DOHH2 (cell line): ENCODE measurements around the gene CNGB1.

ENCODE experiments used
- H3F3A ChIP-seq: fragments of 200-600 bp; sonication (generic), shearing (Covaris generic); 2 replicates; pipeline ENCODE4 v1.6.0; 2016; ENCODE audit warnings: antibody characterized with exemption, mild to moderate bottlenecking; ENCODE audit not compliant: control insufficient read depth, insufficient read depth
- H3K27ac ChIP-seq: fragments of 200-600 bp; sonication (generic); 2 replicates; pipeline ENCODE4 v1.5.1; 2014; ENCODE audit warnings: low read depth, mild to moderate bottlenecking, low read length, moderate library complexity
- H3K27me3 ChIP-seq: fragments of 200-600 bp; sonication (generic); 2 replicates; pipeline ENCODE4 v1.6.1; 2014; ENCODE audit warnings: mild to moderate bottlenecking, low read length, mixed read lengths; ENCODE audit not compliant: control insufficient read depth
- H3K36me3 ChIP-seq: fragments of 200-600 bp; sonication (generic); 2 replicates; pipeline ENCODE4 v1.6.1; 2014; ENCODE audit warnings: mild to moderate bottlenecking, low read length, moderate library complexity, mixed read lengths; ENCODE audit not compliant: control insufficient read depth
- H3K4me1 ChIP-seq: fragments of 200-600 bp; sonication (generic); 2 replicates; pipeline ENCODE4 v1.6.1; 2014; ENCODE audit warnings: mild to moderate bottlenecking, low read length, mixed read lengths; ENCODE audit not compliant: control insufficient read depth
- H3K4me2 ChIP-seq: fragments of 200-600 bp; sonication (generic); 2 replicates; pipeline ENCODE4 v1.6.0; 2014; ENCODE audit warnings: mild to moderate bottlenecking, low read length, moderate library complexity
- H3K4me3 ChIP-seq: fragments of 200-600 bp; sonication (generic); 2 replicates; pipeline ENCODE4 v1.5.1; 2014; ENCODE audit warnings: mild to moderate bottlenecking, low read length, mixed read lengths
- H3K79me2 ChIP-seq: fragments of 200-600 bp; sonication (generic); 2 replicates; pipeline ENCODE4 v1.6.1; 2014; ENCODE audit warnings: mild to moderate bottlenecking, low read length, mixed read lengths; ENCODE audit not compliant: control insufficient read depth
- H3K9me2 ChIP-seq: fragments of 200-600 bp; sonication (generic); replicated peaks from 2 replicates; pipeline ENCODE4 v1.6.1; 2014; ENCODE audit warnings: mild to moderate bottlenecking, low read length, mixed read lengths; ENCODE audit not compliant: control insufficient read depth
- H3K9me3 ChIP-seq: fragments of 200-600 bp; sonication (generic); 2 replicates; pipeline ENCODE4 v1.6.1; 2014; ENCODE audit warnings: antibody characterized with exemption, low read length, mixed read lengths; ENCODE audit not compliant: control insufficient read depth, insufficient read depth
- H4K20me1 ChIP-seq: fragments of 200-600 bp; sonication (generic); 2 replicates; pipeline ENCODE4 v1.6.0; 2014; ENCODE audit warnings: low read depth, mild to moderate bottlenecking, antibody characterized with exemption, low read length, moderate library complexity; ENCODE audit not compliant: control insufficient read depth, insufficient read depth
- EZH2phosphoT487 ChIP-seq: fragments of 200-600 bp; sonication (generic); IDR thresholded peaks from 2 replicates; pipeline ENCODE4 v1.6.1; 2017; ENCODE audit warnings: borderline replicate concordance, mild to moderate bottlenecking, antibody characterized with exemption, low read length, moderate library complexity, mixed read lengths
- TF ChIP-seq, protein P1 (sequence below): fragments of 200-600 bp; sonication (generic); IDR thresholded peaks from one replicate; pipeline ENCODE4 v1.5.1; 2014; ENCODE audit warnings: antibody characterized with exemption, mild to moderate bottlenecking, low read depth, low read length; ENCODE audit not compliant: poor library complexity, severe bottlenecking

Gene CNGB1

GRCh38 chr16:57904101-57904500 is 66.8 kb downstream of the CNGB1 start:
- H3F3A ChIP-seq, result no peaks in the 10 kb centered on the region
- no peak overlapping the region for H3K4me3 ChIP-seq
- H3K27ac ChIP-seq, result no peak overlapping the region
- H3K27me3 ChIP-seq, result peaks cover 8% of the 10 kb centered on the region
- no peak for TF ChIP-seq EZH2phosphoT487
- TF ChIP-seq, protein P1, sequence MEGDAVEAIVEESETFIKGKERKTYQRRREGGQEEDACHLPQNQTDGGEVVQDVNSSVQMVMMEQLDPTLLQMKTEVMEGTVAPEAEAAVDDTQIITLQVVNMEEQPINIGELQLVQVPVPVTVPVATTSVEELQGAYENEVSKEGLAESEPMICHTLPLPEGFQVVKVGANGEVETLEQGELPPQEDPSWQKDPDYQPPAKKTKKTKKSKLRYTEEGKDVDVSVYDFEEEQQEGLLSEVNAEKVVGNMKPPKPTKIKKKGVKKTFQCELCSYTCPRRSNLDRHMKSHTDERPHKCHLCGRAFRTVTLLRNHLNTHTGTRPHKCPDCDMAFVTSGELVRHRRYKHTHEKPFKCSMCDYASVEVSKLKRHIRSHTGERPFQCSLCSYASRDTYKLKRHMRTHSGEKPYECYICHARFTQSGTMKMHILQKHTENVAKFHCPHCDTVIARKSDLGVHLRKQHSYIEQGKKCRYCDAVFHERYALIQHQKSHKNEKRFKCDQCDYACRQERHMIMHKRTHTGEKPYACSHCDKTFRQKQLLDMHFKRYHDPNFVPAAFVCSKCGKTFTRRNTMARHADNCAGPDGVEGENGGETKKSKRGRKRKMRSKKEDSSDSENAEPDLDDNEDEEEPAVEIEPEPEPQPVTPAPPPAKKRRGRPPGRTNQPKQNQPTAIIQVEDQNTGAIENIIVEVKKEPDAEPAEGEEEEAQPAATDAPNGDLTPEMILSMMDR, result no peak
- no peaks in the 10 kb centered on the region for H3K9me2 ChIP-seq
- no peaks in the 10 kb centered on the region for H3K9me3 ChIP-seq
- H4K20me1 ChIP-seq, result no peaks in the 10 kb centered on the region
- H3K4me1 ChIP-seq, result no peaks in the 10 kb centered on the region
- H3K4me2 ChIP-seq, result no peak overlapping the region
- H3K79me2 ChIP-seq, result no peaks in the 10 kb centered on the region
- no peaks in the 10 kb centered on the region for H3K36me3 ChIP-seq

DNA sequence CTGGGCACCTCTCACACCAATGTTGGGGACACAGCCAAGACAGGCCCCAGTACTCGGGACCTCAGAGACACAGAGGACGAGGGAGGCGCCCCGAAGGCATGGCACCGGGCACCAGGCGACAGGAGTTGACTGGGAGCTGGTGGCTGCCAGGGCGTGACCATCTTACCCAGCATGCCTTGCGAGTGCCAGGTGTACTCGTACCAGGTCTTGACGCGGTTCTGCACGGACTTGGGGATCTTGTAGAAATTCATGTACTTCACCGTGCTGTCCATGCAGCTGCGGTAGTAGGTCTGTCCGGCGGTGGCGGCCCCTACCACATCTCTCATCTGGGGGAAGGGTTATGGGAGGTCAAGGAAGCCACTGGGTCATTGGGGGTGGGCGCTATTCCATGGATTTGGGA is 67.3 kb downstream of the CNGB1 start:
- Histone ChIP-seq H3K4me3 (no peak overlapping the region), H3K79me2 (no peaks in the 10 kb centered on the region), H4K20me1 (no peaks in the 10 kb centered on the region), H3K27me3 (peaks cover 8% of the 10 kb centered on the region), H3K27ac (no peak overlapping the region), H3K4me1 (no peaks in the 10 kb centered on the region), H3K9me2 (no peaks in the 10 kb centered on the region), H3K9me3 (no peaks in the 10 kb centered on the region), H3K36me3 (no peaks in the 10 kb centered on the region), H3F3A (no peaks in the 10 kb centered on the region), H3K4me2 (no peak overlapping the region)
- no peak for TF ChIP-seq EZH2phosphoT487
- TF ChIP-seq, protein P1, result no peak

GRCh38 chr16:57901480-57902069 is 69.4 kb downstream of the CNGB1 start:
- Histone ChIP-seq H4K20me1 (no peaks in the 10 kb centered on the region), H3K4me3 (no peak overlapping the region), H3K9me3 (no peaks in the 10 kb centered on the region), H3K27me3 (peaks cover 8% of the 10 kb centered on the region), H3F3A (no peaks in the 10 kb centered on the region), H3K36me3 (no peaks in the 10 kb centered on the region), H3K79me2 (no peaks in the 10 kb centered on the region), H3K4me1 (no peaks in the 10 kb centered on the region), H3K9me2 (no peaks in the 10 kb centered on the region), H3K4me2 (no peak overlapping the region), H3K27ac (no peak overlapping the region)
- TF ChIP-seq, protein P1, result no peak
- no peak for TF ChIP-seq EZH2phosphoT487
